ENCODE measurements around the gene H6PD.

H6PD gene

DNA sequence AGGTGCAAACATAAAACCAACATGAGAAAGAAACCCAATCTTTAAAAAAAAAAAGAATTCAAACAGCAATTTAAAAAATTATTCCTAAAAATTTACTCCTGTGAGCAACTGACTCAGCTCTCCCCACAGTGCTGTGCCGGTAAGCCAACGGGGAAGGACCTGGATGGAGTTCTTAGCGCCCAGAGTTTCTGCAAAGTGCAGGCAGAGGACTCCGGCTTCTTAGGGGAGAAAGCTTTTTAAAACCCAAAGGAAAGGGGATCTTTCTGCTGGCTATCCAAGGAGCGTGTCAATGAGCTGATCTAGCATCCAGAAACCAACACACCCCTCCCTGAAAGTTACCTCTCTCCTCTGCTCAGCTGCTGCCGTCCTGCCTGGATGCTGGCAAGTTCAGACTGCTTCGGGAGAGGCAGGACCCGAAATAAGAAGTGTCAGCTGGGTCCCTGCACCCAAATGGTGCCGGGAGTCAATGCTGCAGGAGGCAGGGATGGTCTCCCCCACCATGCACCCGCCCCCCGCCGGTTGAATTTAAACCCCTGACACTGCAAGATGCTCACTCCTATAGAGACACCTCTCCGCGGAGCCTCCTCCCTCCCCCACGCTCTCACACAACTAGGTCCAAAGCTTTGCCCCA lies 32.2 kb upstream of the H6PD start:
- no peak for DNase-seq

- DNase-seq = no peak
These were observed 31.0 kb upstream of the H6PD start for GRCh38 chr1:9203511-9203982.

DNA sequence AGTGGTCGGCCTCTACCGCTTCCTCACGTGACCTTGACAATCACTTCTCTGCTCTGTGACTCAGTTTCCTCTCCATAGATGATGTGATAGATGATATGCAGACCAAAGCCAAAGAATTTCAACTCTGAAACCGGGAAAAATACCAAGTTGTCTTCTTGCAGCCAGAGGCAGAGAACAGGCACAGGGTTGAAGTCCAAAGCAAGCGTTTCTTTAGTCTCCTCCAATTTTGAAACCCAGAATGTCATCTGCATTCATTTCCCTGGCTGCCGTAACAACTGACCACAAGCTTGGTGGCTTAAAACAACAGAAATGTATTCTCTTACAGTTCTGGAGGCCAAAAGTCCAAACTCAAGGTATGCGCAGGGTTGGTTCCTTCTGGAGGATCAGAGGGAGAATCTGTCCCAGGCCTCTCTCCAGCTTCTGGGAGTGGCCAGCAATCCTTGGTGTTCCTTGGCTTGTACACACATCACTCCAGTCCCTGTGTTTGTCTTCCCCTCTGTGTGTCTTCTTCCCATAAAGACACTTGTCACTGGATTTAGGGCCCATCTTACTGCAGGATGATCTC lies 30.3 kb upstream of the H6PD start:
- DNase-seq = no peak

- DNase-seq = no peak
These were observed 27.5 kb upstream of the H6PD start for GRCh38 chr1:9207086-9207485.

DNA sequence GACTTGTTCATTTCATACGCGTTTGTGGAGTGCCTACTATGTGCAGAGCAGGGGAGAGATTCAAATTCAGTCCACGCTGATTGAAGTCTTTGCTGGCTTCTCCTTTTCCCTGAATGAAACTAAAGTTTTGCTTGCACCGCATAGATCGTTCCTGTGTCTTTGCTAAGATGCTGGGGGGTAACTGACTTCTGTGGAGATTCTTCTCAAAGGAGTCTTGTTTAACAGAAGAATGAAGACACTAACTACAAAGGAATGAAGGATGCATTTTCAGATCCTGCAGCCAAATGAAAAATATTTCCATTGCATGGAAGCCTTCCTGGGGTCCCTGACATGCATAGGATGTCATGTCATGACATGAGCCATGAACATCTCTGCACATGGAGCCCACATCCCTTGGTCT lies 26.9 kb upstream of the H6PD start:
- no peak for DNase-seq

DNA sequence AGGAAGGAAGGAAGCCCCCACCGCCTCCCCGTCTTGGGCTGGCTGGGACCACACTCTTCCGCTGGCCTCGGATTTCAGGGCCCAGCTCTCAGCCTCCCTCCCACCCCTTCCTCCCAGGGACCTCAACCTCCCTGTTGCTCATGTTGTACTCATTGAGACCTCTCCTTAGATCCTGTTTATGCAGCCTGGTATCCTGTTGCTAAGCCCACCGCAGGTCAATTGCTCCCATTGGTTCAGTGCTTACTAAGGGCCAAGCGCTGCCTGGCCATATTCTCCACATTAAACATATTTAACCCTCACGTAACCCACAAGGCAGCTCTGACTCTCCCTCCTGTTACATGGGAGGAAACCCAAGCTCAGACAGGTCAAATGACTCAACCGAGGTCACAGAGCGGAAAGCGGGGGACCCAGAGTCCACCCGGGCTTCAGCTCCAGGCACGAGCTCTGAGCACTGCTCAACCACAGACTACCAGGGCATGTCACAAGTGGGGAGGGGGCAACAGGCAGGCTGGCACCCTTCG lies 23.2 kb upstream of the H6PD start:
- no peak for DNase-seq

DNA sequence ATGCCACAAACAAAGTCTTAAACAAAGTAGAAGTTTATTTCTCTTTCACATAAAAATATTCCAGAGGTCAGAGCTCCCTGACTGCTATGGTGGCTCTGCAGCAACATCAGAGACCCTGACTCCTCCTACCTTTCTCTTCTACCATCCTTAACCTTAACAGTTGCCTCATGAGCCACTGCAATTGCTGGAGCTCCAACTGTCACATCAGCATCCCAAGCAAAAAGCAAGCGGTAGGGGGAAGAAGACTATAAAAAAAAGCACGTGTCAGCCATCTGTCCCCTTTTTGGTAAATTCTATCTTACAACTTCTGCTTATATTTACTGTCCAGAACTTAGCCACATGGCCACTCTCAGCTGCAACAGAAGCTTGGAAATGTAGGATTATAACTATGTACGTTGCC lies 21.8 kb upstream of the H6PD start:
- no peak for DNase-seq

DNA sequence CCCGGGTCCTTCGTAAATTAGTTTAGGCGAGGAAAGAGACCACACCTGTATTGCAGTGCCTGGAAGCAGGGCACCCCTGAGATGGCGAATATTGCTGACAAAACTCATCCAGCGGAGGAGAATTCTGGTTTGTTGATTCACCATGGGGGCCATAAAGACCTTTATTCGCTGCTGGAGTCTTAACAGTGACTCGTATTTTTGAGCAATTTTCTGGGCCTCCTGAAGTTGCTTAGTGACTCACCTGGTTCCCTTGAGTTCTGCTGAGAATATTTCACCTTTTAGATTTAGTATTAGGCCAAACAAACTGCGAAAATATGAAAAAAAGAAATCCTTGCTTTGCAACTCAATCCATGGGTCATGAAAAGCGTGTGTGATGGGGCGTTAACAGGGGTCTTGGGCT lies 20.6 kb upstream of the H6PD start:
- DNase-seq = no peak

GRCh38 chr1:9218917-9219316 lies 15.7 kb upstream of the H6PD start:
- DNase-seq = no peak

- DNase-seq = no peak
These were observed 11.5 kb upstream of the H6PD start for GRCh38 chr1:9222846-9223625.

DNA sequence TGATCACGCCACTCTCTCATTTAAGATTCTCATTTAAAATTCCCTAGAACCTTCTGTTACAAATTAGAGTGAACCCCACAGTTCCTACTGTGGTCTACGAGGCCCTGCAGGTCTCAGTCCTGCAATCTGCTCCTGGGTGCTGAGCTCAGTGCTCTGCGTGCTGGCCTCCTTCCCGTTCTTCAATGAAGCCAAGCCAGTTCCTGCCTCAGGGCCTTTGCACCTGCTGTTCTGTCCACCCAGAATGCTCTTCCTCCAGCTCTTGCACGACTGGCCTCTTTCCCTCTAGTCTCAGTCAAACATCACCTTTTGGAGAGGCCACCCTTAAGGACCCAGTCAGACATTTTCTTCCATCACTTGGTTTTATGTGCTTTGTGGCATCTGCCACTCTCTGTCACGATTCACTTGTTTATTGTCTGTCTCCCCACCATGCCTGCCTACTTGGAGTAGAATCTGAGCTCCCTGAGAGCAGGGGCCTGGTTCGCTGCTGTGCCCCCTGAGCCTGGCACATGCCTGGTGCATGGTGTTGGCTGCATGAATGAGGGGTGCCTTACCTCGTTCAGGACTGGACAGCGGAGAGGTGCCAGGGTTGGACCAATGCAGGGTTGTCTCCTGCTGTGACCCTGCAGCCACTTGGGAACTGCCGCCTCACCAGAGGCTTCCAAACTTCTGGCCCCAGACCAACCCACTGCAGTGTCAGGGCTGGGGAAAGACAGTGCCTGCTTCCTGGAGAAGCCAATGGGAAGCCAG lies 9.7 kb upstream of the H6PD start:
- no peak for DNase-seq

GRCh38 chr1:9225411-9225785 lies 9.2 kb upstream of the H6PD start:
- DNase-seq = no peak

GRCh38 chr1:9228609-9229008 lies 6.0 kb upstream of the H6PD start:
- DNase-seq = no peak

GRCh38 chr1:9229549-9229948 lies 5.0 kb upstream of the H6PD start:
- no peak for DNase-seq

DNA sequence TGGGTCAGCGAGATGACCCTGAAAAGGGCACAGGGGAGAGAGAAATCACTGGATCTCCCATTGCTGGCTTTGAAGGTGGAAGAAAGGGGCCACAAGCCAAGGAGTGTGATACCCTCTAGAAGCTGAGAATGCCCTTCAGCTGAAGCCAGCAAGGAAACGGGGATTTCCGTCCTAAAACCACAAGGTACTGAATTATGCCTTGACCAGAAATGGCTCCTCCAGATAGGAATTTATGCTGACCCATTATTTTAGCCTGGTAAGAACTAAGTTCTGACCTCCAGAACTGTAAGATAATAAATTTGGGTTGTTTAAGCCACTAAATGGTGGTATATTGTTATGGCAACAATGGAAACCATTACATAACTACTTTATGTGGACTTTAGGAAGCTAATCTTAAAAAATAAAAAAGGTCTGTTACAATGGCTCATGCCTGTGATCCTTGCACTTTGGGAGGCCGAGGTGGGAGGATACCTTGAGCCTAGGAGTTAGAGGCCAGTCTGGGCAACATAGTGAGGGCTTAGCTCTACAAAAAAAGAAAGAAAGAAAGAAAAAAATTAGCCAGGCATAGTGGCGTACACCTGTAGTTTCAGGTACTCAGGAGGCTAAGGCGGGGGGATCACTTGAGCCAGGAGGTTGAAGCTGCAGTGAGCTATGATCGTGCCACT lies 3.6 kb upstream of the H6PD start:
- DNase-seq = no peak

DNA sequence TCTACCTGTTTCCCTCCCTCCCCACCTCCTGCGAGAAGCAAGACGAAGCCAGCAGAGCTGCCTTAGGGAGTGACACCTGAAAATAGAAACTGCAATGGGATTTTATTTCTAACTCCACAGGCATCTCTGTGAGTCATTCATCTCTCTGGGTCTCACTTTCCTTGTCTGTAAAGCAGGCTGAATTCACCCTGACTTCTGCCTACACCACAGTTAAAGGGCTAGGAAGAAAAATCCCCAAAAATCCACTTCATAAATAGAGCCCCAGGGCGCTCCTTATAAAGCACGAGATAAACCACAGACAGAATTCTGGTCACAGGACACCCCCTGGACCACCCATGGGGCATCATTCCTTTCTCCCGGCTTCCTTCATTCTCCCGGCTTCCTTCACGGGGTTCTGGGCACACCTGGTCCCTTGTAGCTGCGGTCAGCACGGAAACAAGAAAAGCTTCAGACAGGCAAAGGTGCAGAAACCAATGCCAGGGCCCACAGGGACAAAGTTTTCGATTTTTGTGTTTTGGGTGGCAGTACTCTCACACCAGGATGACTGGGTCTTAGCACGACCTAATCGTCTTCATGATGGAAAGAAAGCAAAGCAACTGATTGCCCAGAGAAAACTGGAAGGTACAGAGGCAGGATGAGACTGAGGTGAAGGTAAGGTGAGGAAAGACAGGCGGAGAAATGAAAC lies 2.8 kb upstream of the H6PD start:
- no peak for DNase-seq

DNA sequence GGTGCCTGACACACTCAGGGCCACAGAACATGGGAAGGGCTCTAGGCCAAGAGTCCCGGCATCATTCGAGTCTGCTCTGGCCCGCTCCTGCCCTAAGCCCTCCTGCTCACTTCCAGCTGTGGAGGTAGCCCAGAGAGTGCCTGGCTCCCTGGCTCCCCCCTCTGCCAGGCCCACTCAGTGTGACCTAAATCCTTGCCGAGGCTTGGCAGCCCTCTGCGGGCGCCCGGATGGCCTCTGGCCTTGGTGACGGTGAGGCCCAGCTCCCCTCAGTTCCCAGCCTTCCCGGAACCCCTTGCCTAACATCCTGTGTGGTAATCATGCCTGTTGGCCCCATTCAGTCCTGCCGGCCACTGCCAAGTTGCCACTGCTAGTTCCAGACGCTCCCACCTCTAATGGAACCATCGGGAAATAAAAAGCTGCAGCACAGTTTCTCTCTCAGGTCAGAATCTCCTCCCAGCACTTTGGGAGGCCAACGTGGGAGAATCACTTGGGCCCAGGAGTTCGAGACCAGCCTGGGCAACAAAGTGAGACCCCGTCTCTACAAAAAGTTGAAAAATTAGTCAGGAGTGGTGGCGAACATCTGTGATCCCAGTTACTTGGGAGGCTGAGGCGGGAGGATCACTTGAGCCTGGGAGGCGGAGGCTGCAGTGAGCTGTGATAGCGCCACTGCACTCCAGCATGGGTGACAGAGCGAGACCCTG lies 1.2 kb upstream of the H6PD start:
- DNase-seq = no peak

DNA sequence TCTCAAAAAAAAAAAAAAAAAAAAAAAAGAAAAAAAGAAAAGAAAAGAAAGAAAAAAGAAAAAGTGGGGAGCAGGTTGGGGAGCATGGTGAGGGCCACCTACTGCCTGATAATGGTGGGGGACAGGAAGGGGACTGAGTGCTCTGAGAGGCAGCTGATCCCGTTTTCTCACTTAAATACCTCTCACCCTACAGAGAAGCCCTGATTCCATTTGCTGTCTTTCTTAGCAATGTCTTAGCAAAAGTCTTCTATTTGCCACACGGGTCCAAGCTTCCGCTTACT lies 692 bp upstream of the H6PD start:
- DNase-seq = no peak

- peak; percentile 73 for DNase-seq
These were observed 504 bp downstream of the H6PD start for GRCh38 chr1:9235096-9235459.

GRCh38 chr1:9235560-9235959 lies 986 bp downstream of the H6PD start:
- no peak for DNase-seq

GRCh38 chr1:9238134-9238533 lies 3.6 kb downstream of the H6PD start:
- no peak for DNase-seq
